Type B pancreatic cell (in vitro differentiated cells): ENCODE data around the gene MAP1LC3B2. TPM values are rescaled to one million over a fixed set of nuclear protein-coding genes. Genes with fewer than 3 reads are reported as not detected.

Experiments
- DNase-seq: peaks from one replicate; pipeline ENCODE4 v3.0.0; 2021; ENCODE audit warnings: mixed read lengths; ENCODE audit not compliant: unreplicated experiment; ENCODE audit errors: extremely low spot score
- H3K27ac Mint-ChIP-seq: 2 replicates; pipeline ENCODE4 v1.8.0; 2021; ENCODE audit warnings: mild to moderate bottlenecking, mixed read lengths
- H3K27me3 Mint-ChIP-seq: 2 replicates; pipeline ENCODE4 v1.8.0; 2021; ENCODE audit warnings: mixed read lengths
- H3K36me3 Mint-ChIP-seq: 2 replicates; pipeline ENCODE4 v1.8.0; 2021; ENCODE audit warnings: mixed read lengths
- H3K4me1 Mint-ChIP-seq: one replicate; pipeline ENCODE4 v1.8.0; 2021; ENCODE audit warnings: mixed read lengths; ENCODE audit not compliant: unreplicated experiment
- H3K4me3 Mint-ChIP-seq: 2 replicates; pipeline ENCODE4 v1.8.0; 2021; ENCODE audit warnings: mild to moderate bottlenecking, mixed read lengths
- H3K9me3 Mint-ChIP-seq: 2 replicates; pipeline ENCODE4 v1.8.0; 2021; ENCODE audit warnings: mixed read lengths
- total RNA-seq: library from RNA; stranded (reverse); gene quantifications from 2 replicates; pipeline ENCODE4 v1.2.1, GENCODE V29; 2021; ENCODE audit warnings: low replicate concordance
- TF ChIP-seq, protein P1 (sequence below): fragments of 200-600 bp; sonication (generic); conservative IDR thresholded peaks from 2 replicates; pipeline ENCODE4 v1.5.0; 2021; ENCODE audit warnings: antibody characterized with exemption, mild to moderate bottlenecking

The MAP1LC3B2 gene
- total RNA-seq, 1 donor from 2014 or later = 1.0 TPM

DNA sequence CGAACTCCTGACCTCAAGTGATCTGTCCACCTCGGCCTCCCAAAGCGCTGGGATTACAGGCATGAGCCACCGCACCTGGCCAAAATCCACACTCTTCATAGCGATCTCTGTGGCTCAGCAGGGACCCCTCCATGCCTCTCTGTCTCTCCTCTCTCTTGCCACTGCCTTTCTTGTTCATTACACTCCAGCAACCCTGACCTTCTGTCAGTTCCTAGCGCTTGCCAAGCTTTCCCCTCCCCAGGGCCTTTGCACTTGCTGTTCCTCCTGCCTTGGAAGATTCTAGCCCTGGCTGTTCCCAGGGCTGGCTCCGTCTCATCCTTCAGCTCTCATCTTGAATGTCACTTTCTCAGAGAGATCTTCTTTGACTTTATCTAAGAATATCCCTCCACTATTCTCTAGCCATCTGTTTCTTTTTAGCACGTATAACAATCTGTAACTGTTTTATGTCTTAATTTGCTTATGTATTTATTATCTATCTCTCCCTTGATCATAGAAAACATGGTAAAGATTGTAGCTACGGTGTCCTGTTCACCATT lies 38.9 kb upstream of the MAP1LC3B2 start:
- Mint-ChIP-seq H3K9me3 (no peaks in the 10 kb centered on the region), H3K27me3 (peaks cover 13% of the 10 kb centered on the region), H3K27ac (no peak overlapping the region), H3K36me3 (no peaks in the 10 kb centered on the region), H3K4me3 (no peak overlapping the region), H3K4me1 (peaks cover 24% of the 10 kb centered on the region)
- TF ChIP-seq, protein P1, sequence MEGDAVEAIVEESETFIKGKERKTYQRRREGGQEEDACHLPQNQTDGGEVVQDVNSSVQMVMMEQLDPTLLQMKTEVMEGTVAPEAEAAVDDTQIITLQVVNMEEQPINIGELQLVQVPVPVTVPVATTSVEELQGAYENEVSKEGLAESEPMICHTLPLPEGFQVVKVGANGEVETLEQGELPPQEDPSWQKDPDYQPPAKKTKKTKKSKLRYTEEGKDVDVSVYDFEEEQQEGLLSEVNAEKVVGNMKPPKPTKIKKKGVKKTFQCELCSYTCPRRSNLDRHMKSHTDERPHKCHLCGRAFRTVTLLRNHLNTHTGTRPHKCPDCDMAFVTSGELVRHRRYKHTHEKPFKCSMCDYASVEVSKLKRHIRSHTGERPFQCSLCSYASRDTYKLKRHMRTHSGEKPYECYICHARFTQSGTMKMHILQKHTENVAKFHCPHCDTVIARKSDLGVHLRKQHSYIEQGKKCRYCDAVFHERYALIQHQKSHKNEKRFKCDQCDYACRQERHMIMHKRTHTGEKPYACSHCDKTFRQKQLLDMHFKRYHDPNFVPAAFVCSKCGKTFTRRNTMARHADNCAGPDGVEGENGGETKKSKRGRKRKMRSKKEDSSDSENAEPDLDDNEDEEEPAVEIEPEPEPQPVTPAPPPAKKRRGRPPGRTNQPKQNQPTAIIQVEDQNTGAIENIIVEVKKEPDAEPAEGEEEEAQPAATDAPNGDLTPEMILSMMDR = no peak
- DNase-seq = no peak

DNA sequence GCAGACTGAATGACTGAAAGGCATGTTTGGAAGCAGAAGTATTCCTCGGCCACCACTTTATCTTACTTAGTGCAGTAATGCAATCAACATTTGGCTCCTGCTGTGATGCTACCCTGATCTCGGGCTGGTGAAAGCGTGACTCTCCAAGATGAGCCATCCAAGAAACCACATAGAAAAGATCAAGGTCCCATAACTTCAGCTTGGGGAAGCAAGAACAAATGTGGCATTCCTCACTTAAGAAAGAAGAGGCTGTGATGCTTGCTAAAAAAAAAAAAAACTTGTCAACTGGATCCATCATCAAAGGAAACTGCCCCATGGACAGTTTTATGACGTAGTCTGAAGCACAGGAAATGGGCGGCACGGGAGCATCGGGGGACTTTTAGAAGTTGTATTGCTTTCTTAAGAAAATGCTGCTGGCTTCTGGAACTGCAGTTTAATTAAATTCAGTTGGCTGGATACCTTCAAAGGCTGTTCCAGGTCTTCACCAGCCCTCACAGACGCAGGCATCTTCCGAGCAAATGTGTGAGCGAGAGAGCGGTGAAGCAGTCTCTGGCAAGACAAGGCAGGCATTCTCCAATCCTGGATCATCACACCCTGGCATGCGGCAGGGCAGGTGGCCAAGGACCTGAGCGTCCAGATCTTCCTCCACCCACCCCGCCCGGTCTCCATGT lies 38.2 kb upstream of the MAP1LC3B2 start:
- DNase-seq = no peak
- Mint-ChIP-seq H3K4me1 (peaks cover 30% of the 10 kb centered on the region), H3K36me3 (no peaks in the 10 kb centered on the region), H3K27ac (no peak overlapping the region), H3K27me3 (peaks cover 19% of the 10 kb centered on the region), H3K4me3 (peak overlapping the region; percentile 6), H3K9me3 (no peaks in the 10 kb centered on the region)
- TF ChIP-seq, protein P1 = no peak

DNA sequence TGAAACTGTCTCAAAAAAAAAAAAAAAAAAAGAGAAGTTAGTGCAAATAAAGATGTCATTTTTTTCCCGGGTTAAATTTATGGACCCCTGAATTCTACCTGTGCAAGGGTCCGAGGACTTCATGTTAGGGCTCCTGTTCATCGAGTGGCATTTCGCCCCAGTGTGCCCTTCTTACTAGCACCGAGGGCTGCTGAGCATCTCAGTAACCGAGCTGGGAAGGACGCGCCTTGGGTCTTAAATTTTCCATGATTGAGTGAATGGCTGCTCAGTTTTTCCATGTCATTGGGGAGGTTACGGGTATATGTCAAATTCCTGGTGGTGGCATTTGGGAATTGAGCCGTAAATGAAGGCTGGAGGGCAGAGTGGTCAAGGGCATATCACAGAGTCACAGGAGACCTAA lies 34.9 kb upstream of the MAP1LC3B2 start:
- Mint-ChIP-seq H3K4me1 (peaks cover 37% of the 10 kb centered on the region), H3K4me3 (no peak overlapping the region), H3K9me3 (peaks cover 9% of the 10 kb centered on the region), H3K36me3 (no peaks in the 10 kb centered on the region), H3K27ac (no peak overlapping the region), H3K27me3 (peaks cover 22% of the 10 kb centered on the region)
- no peak for DNase-seq
- TF ChIP-seq, protein P1 = no peak

DNA sequence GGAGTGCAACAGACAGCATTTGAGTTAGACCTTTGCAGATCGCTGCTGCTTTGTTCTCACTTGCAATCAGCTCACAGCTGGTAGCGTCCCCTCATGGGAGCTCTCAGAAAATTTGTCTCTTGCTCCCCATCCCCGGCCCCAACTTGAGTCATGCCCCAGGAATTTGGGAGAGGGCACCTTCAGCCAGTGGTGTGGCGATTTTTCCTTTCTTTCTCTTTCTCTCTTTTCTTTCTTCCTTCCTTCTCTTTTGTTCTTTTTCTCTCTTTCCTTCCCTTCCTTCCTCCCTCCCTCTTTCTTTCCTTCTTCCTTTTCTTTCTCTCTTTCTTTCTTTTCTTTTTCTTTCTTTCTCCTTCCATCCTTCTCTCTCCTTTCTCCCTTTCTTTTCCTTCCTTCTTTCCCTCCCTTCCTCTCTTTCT lies 34.2 kb upstream of the MAP1LC3B2 start:
- H3K36me3 Mint-ChIP-seq = no peaks in the 10 kb centered on the region
- TF ChIP-seq, protein P1 = no peak
- peaks cover 37% of the 10 kb centered on the region for H3K4me1 Mint-ChIP-seq
- H3K27me3 Mint-ChIP-seq = peaks cover 22% of the 10 kb centered on the region
- no peak for DNase-seq
- peaks cover 9% of the 10 kb centered on the region for H3K9me3 Mint-ChIP-seq
- peak overlapping the region; percentile 69 for H3K27ac Mint-ChIP-seq
- no peak overlapping the region for H3K4me3 Mint-ChIP-seq

DNA sequence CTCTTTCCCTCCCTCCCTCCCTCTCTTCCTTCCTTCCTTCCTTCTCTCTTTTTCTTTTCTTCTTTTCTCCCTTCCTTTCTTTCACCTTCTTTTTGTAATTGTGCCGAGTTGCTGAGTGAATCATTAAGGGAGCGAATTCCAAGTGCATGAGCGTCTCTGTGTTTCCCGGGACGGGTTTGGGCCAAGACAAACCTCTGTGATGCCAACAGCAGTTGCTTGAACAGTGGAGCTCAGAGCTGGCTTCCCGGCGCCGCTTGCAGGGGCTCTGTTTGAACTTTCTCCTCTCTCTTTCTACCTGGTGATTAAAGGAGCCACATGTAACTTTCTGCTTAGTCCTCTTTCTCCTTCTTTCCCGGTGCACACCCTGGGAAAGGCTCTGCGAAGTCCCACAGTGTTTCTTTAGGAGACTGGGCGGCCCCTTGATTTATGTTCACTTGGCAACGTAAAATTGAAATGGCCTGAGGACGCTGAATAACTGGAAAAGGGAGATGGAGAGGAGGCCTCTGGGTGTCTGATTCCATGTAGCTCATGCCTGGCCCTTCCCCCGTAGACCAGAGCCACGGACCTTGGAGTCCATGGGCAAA lies 33.7 kb upstream of the MAP1LC3B2 start:
- no peaks in the 10 kb centered on the region for H3K36me3 Mint-ChIP-seq
- H3K27ac Mint-ChIP-seq = peak overlapping the region; percentile 69
- peaks cover 34% of the 10 kb centered on the region for H3K4me1 Mint-ChIP-seq
- H3K27me3 Mint-ChIP-seq = peaks cover 20% of the 10 kb centered on the region
- TF ChIP-seq, protein P1 = no peak
- no peak for DNase-seq
- peak overlapping the region; percentile 66 for H3K4me3 Mint-ChIP-seq
- H3K9me3 Mint-ChIP-seq = peaks cover 9% of the 10 kb centered on the region
